Vagina (tissue), 2 donors: ENCODE data around the gene STX1B. TPM values are rescaled to one million over a fixed set of nuclear protein-coding genes. Genes with fewer than 3 reads are reported as not detected.
"Not testable (repeated sequence)": the region's sequence is repeated elsewhere in the genome, so short reads cannot be mapped to it uniquely, and the experiment has no call there.

Source experiments
- DNase-seq, 2 donors: peaks; one replicate each; pipeline ENCODE4 v3.0.0-alpha.2; 2017; ENCODE audit errors: extremely low spot score in 2 of 2
- H3K27ac ChIP-seq: fragments of 200-600 bp; sonication (generic); one replicate; pipeline ENCODE4 v1.5.1; 2019
- H3K27me3 ChIP-seq: fragments of 200-600 bp; sonication (generic); one replicate; pipeline ENCODE4 v1.5.1; 2019
- H3K36me3 ChIP-seq, 2 donors: fragments of 200-600 bp; sonication (generic); one replicate each; pipeline ENCODE4 v1.5.1; 2017 to 2019
- H3K4me1 ChIP-seq: fragments of 200-600 bp; sonication (generic); one replicate; pipeline ENCODE4 v1.5.1; 2019
- H3K4me3 ChIP-seq, 2 donors: fragments of 200-600 bp; sonication (generic); 1 replicate in 1 of 2; 2 replicates in 1 of 2; pipeline ENCODE4 v1.5.1; 2016 to 2019
- H3K9me3 ChIP-seq: fragments of 200-600 bp; sonication (generic); one replicate; pipeline ENCODE4 v1.5.1; 2019
- CTCF ChIP-seq, 3 experiments: fragments of 450-650 bp in 2 of 3; fragments of 200-600 bp in 1 of 3; sonication (generic) in 1 of 3; IDR thresholded peaks; one replicate each; pipeline ENCODE4 v1.5.1; 2017 to 2019; ENCODE audit warnings: antibody characterized with exemption in 3 of 3, mild to moderate bottlenecking in 2 of 3, moderate library complexity in 2 of 3
- POLR2A ChIP-seq, 2 donors: fragments of 450-650 bp; IDR thresholded peaks; one replicate each; pipeline ENCODE4 v1.6.1; 2017; ENCODE audit warnings: antibody characterized with exemption in 2 of 2, mild to moderate bottlenecking in 2 of 2, moderate library complexity in 2 of 2
- intact Hi-C: fragments of 100-400 bp; cut with DNase I; formaldehyde crosslinking; loops from one replicate; pipeline ENCODE4 v1.15.1; 2023
- small RNA-seq: library from RNA; depleted of rRNA; stranded (forward); fragments of <200 nt; gene quantifications from one replicate; pipeline ENCODE3, GENCODE V24; 2016
- total RNA-seq: library from RNA; depleted of rRNA; stranded (reverse); fragments of >200 nt; gene quantifications from one replicate; pipeline ENCODE4 v1.2.3, GENCODE V29; 2016

Gene STX1B
- total RNA-seq, 1 donor from 2014 or later, result 4.7 TPM

GRCh38 chr16:30941600-30942425, 68.6 kb downstream of the STX1B start:
- intact Hi-C loops, result no loop called here
- TF ChIP-seq CTCF (IDR thresholded peaks at IDR 0.05) (peak; percentile 52 to 74 (median 55)), POLR2A (IDR thresholded peaks at IDR 0.05) (no peak)
- H3K27ac ChIP-seq, result no peak overlapping the region
- no peaks in the 10 kb centered on the region for H3K27me3 ChIP-seq
- peaks cover 12% of the 10 kb centered on the region for H3K4me1 ChIP-seq
- H3K4me3 ChIP-seq, result no peak overlapping the region
- H3K36me3 ChIP-seq, result peaks cover 0 to 17% of the 10 kb centered on the region in 2 donors
- no peak for DNase-seq
- H3K9me3 ChIP-seq, result no peaks in the 10 kb centered on the region

DNA sequence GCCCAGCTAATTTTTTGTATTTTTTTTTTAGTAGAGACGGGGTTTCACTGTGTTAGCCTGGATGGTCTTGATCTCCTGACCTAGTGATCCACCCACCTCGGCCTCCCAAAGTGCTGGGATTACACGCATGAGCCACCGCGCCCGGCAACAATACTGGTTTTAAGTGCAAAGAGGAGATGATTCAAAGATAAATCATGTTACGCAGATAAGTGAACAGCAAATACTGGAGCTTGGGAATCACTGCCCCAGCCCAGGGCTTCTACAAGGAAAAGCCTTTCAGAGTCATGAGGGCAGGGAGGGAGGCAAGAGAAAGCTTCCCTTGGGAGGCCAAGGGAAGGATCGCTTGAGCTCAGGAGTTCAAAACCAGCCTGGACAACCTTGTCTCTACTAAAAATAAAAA, 70.9 kb downstream of the STX1B start:
- Histone ChIP-seq H3K36me3 (peaks cover 0 to 16% of the 10 kb centered on the region in 2 donors), H3K4me1 (peaks cover 12% of the 10 kb centered on the region)
- H3K27me3 ChIP-seq, intact Hi-C loops, H3K9me3 ChIP-seq, DNase-seq, H3K4me3 ChIP-seq, H3K27ac ChIP-seq: not testable (repeated sequence)

Small RNA genes within 50 kb of the gene (small RNA-seq; reads per million reads assigned to genes)
- not detected for gene AC135048.1

Other genes starting within 250 kb of the STX1B start
- gene CFAP119, start 248.6 kb downstream of the STX1B start, total RNA-seq, result 1.7 TPM
- gene RNF40, start 248.3 kb downstream of the STX1B start, total RNA-seq, result 60.9 TPM
- 11.3 TPM for gene ZNF629, start 223.4 kb downstream of the STX1B start, total RNA-seq
- gene BCL7C, start 116.6 kb downstream of the STX1B start, total RNA-seq, result 38.1 TPM
- gene CTF1, start 114.0 kb downstream of the STX1B start, total RNA-seq, result 3.2 TPM
- gene FBXL19, start 87.1 kb downstream of the STX1B start, total RNA-seq, result 21.4 TPM
- gene ORAI3, start 61.6 kb downstream of the STX1B start, total RNA-seq, result 27.0 TPM
- gene SETD1A, start 52.9 kb downstream of the STX1B start, total RNA-seq, result 10.6 TPM
- 14.5 TPM for gene HSD3B7, start 25.4 kb downstream of the STX1B start, total RNA-seq
- gene STX4, start 22.9 kb upstream of the STX1B start, total RNA-seq, result 42.5 TPM
- gene ZNF668, start 63.6 kb upstream of the STX1B start, total RNA-seq, result 5.4 TPM
- 10.6 TPM for gene ZNF646, start 63.8 kb upstream of the STX1B start, total RNA-seq
- gene PRSS53, start 78.3 kb upstream of the STX1B start, total RNA-seq, result 2.0 TPM
- 123 TPM for gene VKORC1, start 84.2 kb upstream of the STX1B start, total RNA-seq
- 48.9 TPM for gene BCKDK, start 97.7 kb upstream of the STX1B start, total RNA-seq
- 76.6 TPM for gene KAT8, start 107.0 kb upstream of the STX1B start, total RNA-seq
- 26.0 TPM for gene PRSS8, start 125.1 kb upstream of the STX1B start, total RNA-seq
- gene PRSS36, start 139.4 kb upstream of the STX1B start, total RNA-seq, result 1.2 TPM
- gene FUS, start 169.5 kb upstream of the STX1B start, total RNA-seq, result 74.2 TPM
- gene PYCARD, start 192.1 kb upstream of the STX1B start, total RNA-seq, result 85.0 TPM
- gene TRIM72, start 203.5 kb upstream of the STX1B start, total RNA-seq, result not detected
- not detected for gene PYDC1, start 206.5 kb upstream of the STX1B start, total RNA-seq
- 14.0 TPM for gene ITGAM, start 249.3 kb upstream of the STX1B start, total RNA-seq